CD4-positive, alpha-beta T cell treated with Interleukin-15 for 4 hours (primary cell): ENCODE results near the gene LPP.
"Not testable (repeated sequence)": the region's sequence is repeated elsewhere in the genome, so short reads cannot be mapped to it uniquely, and the experiment has no call there.

ENCODE experiments used
- DNase-seq: peaks from one replicate; pipeline ENCODE4 v3.0.0-alpha.2; 2020; ENCODE audit warnings: low spot score

Gene LPP

GRCh38 chr3:188589071-188589470 is 435.1 kb downstream of the LPP start:
- DNase-seq: no peak

- no peak for DNase-seq
Observed at GRCh38 chr3:188589771-188590170, 435.8 kb downstream of the LPP start.

- no peak for DNase-seq
Observed at GRCh38 chr3:188590557-188590956, 436.6 kb downstream of the LPP start.

GRCh38 chr3:188594139-188594538 is 440.2 kb downstream of the LPP start:
- DNase-seq: no peak

GRCh38 chr3:188595890-188596376 is 442.0 kb downstream of the LPP start:
- DNase-seq: no peak

GRCh38 chr3:188598894-188599293 is 444.9 kb downstream of the LPP start:
- DNase-seq: no peak

GRCh38 chr3:188602111-188602510 is 448.2 kb downstream of the LPP start:
- DNase-seq: no peak

GRCh38 chr3:188602620-188603019 is 448.7 kb downstream of the LPP start:
- DNase-seq: no peak

GRCh38 chr3:188604651-188605050 is 450.7 kb downstream of the LPP start:
- no peak for DNase-seq

GRCh38 chr3:188605231-188605630 is 451.3 kb downstream of the LPP start:
- DNase-seq: no peak

GRCh38 chr3:188605905-188606304 is 451.9 kb downstream of the LPP start:
- DNase-seq: no peak

GRCh38 chr3:188607805-188608315 is 453.9 kb downstream of the LPP start:
- DNase-seq: no peak

- no peak for DNase-seq
Observed at GRCh38 chr3:188608401-188608800, 454.4 kb downstream of the LPP start.

- not testable (repeated sequence) for DNase-seq
Observed at GRCh38 chr3:188613721-188614120, 459.8 kb downstream of the LPP start.

GRCh38 chr3:188617270-188617669 is 463.3 kb downstream of the LPP start:
- DNase-seq: no peak

- DNase-seq: no peak
Observed at GRCh38 chr3:188617988-188618701, 464.2 kb downstream of the LPP start.

GRCh38 chr3:188620752-188621151 is 466.8 kb downstream of the LPP start:
- DNase-seq: no peak

GRCh38 chr3:188624384-188624783 is 470.4 kb downstream of the LPP start:
- DNase-seq: no peak

GRCh38 chr3:188624828-188625227 is 470.9 kb downstream of the LPP start:
- DNase-seq: no peak

GRCh38 chr3:188627652-188628051 is 473.7 kb downstream of the LPP start:
- DNase-seq: no peak

GRCh38 chr3:188631291-188632010 is 477.5 kb downstream of the LPP start:
- no peak for DNase-seq

- no peak for DNase-seq
Observed at GRCh38 chr3:188633206-188633605, 479.2 kb downstream of the LPP start.

- DNase-seq: no peak
Observed at GRCh38 chr3:188634285-188634684, 480.3 kb downstream of the LPP start.
